UCSD-AML1 (cell line): ENCODE measurements around the gene NUDT12.

Source experiments
- DNase-seq: peaks from one replicate; lab custom pipeline; 2025; ENCODE audit not compliant: unreplicated experiment; lab: John Stamatoyannopoulos, UW

The NUDT12 gene

DNA sequence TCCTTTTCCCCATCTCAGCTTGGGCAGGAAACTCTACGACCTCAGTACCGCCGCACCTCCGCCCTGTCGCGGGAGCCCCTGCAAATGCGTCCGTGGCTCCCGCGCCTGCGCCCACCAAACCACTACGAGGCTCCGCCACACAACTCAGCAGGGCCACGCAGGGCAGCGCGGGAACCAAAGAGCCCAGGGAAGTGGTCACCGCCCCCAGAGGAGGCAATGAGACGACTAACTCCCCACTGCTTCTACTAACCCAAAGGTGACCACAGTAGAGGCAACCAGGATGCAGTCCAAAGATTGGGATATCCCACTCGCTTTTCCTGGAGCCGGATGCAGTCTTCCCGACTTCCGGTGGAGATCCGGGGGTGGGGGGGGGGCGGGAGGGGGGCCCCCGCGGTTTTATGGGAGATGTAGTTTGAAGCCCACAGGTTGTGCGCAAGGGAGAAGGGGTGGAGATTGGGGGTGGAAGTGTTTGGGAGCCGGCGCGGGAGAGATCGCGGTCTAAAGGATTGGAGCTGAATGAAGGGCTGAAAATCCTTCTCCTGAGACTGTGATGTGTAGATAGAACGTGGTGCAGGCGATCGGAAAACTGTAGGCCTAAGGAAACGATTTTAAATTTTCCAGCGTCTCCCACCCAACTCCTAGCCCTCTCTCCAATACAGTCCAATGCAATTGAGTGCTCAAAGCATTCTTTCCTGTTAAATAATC, at the start of gene NUDT12:
Gene NUDT12 (minus strand): TSS at position 337 of the 705 bp plus-strand sequence. CDS start 2,541 bp downstream, outside the sequence.
- DNase-seq, result peak; percentile 79

DNA sequence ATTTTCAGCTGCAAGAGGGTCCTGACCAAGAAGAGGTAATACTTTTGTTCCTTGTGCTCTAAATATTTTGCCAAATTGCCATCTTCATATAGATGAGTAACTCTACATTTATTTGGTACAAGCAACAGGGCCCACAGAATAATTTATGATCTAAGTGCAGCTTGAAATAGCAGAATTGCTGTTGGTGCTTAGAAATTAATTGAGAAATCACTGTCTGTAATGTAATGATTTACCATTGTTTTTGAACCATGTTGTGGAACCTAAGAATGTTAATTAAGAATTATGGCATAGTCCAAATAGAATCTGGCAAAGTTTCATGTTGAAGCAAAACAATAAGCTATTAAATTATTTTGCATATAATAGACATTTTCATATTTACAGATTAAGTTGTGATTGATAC, 44.8 kb upstream of the NUDT12 start:
- DNase-seq, result no peak

DNA sequence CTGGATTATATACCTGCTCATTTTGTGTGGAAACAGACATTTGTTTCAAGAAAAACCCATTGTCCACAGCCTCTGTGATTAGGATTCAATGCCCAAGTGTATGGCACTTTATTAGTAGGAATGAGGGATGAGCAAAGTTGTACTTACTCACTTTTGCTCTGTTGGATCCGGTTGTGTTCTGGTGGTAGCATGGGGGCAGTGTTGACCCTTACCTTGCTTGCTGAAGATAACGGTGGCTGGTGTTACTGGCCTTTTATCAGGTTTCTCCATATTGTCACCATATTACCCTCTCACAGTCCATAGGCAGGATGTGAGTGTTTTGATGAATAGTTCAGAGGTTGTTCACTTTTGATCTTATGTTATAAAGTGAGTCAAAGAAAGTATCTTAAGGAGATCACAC, 42.7 kb upstream of the NUDT12 start:
- DNase-seq, result peak; percentile 1

DNA sequence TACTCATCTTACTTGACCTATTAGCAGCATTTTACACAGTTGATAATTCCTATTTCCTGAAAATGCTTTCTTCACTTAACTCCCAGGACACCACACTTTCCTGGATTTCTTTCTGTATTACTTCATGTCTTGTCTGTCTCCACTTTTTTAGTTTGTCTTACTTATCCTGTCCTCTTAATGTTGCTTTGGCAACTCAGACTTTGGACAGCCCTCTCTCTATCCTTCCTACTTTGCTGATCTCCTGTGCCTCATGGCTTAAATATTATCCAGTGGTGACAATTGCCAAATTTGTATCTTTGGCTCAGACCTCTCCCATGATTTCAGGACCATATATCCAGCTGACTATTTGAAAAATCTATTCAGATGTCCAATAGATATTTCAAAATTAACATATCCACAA, 39.8 kb upstream of the NUDT12 start:
- no peak for DNase-seq

DNA sequence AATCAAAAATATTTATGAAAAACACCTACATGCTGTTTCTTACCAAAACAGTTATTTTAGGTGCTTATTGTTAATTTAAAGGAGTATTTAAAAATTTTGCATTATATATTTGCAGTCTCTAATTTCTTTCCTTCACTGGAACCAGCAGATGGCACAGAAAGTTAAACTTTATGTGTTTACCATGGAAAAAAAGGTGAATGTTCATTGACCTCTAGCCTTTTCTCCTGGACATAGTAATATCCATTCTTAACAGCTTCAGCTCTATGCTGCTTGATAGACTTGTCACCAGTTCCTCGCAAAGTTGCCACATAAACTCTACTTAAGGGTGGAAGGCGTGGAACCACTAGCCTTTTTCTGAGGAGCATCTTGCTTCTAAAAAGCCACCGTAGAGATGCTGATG, 38.7 kb upstream of the NUDT12 start:
- no peak for DNase-seq

DNA sequence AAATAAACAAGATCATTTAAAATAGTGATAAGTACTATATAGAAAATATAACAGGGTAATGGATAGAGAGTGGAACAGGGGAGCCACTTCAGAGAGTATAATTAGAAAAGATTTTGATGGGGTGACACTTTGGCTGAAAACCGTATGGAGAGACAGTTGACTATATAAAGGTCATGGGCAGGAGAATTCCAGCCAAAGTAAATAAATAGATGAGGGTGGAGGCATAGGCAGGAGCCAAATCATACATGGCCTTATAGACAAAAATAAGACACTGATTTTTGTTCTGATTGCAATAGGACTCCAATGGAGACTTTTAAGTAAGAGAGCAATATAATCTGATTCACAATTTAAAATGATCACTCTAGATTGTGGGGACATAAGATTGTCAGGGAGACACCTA, 37.5 kb upstream of the NUDT12 start:
- DNase-seq, result no peak

DNA sequence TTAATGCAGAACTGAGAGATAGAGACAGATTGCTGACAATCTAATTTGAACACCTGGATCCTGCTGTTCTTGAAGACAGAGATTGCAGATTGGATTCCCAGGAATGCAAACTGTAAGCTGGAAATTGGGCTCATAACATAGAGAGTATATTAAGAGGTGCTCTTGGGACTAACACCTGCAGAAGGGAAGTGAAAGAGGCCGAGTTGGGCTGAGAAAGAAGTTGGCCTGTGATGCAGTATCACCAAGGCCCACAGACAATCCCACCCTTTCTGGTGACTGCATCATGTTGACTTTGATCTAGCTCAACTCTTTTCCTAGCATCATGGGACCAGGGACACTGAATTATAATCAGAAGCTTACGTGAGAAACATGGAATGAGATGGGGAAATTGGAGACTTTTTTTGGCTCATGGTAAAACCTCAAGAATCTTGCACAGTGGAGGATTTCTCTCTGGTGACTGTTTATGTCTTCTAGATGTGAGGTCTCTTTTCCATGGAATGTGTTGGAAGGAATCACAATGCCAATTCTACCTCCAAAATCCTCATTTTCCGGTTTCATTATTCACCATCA, 36.5 kb upstream of the NUDT12 start:
- DNase-seq, result no peak

DNA sequence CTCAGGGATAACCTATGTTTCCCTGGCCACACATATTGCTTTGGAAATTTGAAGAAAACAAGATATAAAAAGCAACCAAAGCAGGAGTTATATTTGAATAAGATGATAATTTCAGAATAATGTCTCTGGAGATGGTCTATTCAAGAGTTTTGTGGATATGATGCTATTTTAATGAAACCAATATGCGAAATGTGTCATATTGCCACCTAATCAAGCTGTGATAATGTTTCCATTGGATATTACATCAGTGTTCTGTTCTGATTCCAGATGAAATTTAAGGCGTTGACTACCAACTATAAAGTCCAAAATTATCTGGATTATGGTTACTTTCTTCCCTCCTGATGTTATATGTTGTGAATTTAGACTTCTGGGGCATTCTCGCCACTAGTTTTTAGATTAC, 27.6 kb upstream of the NUDT12 start:
- no peak for DNase-seq

DNA sequence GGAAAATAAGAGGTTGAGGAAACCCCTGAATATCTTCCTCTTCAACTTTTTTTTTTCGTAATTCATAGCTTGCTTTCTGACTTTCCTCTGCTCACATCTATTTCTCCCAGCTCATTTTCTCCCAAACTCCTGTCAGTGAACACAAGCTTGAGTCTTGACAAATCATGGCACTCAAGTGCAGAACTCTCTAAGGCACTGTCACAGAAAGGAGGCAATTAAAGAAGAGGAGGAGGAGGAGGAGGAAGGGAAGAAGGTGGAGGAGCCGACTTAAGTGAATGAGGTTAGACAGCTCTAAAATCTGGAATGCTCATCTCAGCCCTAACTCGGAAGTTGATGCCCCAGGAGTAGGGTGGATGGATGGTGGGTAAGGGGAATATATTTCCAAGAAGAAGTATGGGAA, 27.2 kb upstream of the NUDT12 start:
- DNase-seq, result no peak

DNA sequence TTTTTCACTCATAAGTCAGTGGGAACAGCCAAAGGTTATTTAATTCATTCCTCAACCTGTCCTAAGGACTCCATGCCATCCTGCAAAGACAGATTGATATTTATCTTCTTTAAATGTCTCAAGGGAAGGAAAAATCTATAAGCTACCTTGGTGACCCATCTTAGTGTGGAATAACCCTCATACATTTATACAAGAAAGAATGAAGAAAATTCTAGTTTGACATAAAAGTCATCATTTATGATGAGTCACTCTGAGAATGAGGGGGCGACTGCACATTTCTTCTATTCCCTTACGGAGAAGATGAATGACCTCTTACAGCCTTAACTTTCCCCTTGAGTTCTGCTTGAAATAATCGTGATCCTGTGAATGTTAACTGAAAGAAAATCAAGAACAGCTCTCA, 26.8 kb upstream of the NUDT12 start:
- no peak for DNase-seq

DNA sequence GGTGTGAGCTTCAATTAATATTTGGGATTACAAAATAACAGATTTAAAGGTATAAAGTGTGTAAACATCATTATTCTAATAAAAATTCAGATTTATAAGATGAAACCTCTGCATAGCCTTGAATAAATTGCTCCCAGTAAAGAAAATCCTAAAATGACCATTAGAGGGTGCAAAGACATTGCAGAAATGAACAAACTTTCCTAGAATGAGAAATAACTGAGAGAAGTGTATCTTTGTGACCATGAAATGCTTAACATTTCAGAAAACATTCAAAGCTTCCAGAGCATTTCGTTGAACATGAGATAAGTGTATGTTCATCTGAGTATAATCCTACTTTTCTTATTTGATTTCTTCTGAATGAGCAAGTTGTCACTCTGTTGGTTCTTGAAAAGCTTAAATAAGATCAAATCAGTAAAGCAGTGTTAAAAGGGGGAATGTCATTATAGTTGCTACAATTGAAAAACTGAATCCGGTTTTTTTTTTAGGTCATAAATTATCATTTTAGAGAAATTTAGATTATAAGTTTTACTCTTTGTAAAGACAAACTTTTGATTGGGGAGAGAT, 24.7 kb upstream of the NUDT12 start:
- DNase-seq, result no peak

DNA sequence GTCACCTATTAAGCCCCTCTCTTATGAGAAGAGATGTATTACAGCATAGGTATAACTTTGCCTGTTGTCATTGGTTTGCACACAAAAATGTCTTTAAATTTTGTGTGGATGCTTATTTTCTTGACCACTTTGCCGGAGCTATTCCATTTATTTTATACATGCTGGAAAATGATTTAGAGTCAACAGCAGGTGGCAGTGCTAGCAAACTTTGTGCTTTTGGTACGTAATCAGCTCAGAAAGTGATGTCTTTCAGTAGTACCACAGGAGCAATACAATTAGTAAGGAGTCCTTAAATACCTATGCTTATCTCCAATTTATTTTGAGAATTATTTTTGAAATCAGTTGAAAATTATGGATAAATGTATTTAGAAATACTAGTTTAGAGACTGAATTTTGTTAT, 19.8 kb upstream of the NUDT12 start:
- DNase-seq, result peak; percentile 6

DNA sequence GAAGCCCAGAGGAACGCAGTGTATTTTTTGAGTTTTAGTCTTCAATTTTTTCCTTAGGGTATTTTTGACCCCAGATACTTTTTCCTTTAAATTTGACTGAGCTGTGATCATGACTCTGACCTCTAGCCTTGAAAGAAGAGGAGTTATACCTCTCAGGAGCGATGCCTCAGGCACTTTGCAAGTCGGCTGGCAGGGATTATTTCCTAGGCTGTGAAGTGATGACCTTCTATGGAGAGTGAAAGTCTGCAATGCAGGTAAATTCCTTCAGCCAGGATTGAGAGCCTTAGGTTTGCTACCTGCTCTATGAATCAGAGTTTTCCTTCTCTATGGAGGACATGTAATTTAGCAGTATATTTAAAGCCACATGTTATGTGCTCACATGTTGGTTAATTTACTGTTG, 10.8 kb upstream of the NUDT12 start:
- DNase-seq, result no peak

DNA sequence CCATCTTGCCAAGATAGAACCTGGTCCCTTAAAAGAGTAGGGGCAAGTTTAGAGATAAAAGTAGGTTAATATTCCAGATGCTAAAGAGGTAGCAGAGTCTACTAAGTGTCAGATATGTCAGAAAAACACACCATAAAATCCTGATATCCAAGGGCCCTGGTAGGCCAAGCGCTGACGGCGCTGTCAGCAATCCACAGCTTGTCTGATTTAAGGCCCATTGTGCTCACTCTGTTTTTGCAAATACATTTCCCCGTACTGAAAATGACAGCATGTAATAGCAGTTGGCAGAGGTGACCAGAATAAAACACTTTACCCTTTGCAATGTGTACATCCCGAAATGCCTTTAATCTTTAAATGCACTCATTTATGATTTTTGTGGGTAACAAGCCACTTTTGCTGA, 9.9 kb upstream of the NUDT12 start:
- no peak for DNase-seq

DNA sequence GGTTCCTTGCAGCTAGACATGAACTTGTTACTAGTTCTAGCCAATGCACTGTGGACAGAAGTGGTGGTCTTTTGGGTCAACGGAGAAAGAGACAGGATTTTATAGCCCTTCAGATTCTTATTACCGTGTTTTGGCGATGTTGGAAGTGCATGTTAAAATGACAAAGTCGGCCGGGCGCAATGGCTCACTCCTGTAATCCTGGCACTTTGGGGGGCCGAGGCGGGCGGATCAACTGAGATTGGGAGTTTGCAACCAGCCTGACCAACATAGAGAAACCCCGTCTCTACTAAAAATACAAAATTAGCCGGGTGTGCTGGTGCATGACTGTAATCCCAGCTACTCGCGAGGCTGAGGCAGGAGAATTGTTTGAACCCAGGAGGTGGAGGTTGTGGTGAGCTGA, 9.1 kb upstream of the NUDT12 start:
- no peak for DNase-seq

DNA sequence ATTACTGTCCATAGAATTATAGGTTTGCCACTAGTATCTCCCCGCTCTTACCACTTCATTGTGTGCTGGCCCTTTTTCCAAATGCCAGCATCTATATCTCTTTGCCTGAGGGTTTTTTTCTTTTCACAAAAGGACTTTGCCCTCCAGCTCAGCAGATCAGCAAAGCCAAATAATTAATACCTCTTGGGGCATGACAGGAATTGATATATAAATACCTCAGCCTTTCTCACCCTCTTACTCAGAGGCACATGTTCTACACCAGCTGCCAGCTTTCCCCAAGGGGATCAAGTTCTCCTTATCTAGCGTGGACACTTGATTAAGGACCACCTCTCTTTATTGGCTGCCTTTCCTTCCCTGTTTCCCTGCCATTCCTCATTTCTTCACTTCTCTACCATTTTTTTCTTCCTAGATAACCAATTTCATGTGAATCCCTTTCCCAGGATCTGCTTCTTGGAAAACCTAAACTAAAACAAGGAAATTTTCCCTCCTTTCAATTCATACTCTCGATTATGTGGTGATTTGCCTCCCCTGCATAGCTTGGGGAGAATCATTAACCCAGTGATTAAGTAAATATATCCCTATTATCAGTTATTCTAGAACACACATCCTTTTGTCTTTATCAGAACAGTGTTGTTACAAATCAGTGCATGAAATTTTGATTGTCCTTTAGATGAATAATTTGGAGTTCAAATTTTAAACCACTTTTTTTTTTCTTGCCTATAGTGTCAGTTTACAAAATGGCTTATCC, 6.9 kb upstream of the NUDT12 start:
- no peak for DNase-seq

DNA sequence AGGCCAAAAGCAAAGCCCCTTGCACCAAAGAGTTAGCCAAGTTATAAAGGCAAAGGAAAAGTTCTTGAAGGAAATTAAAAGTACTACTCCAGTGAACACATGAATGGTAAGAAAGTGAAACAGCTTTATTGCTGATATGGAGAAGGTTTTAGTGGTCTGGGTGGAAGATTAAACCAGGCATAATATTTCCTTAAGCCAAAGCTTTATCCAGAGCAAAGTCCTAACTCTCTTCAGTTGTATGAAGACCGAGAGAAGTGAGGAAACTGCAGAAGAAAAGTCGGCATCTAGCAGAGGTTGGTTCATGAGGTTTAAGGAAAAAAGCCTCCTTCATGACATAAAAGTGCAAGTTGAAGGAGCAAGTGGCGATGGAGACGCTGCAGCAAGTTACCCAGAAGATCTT, 3.1 kb upstream of the NUDT12 start:
- DNase-seq, result no peak

DNA sequence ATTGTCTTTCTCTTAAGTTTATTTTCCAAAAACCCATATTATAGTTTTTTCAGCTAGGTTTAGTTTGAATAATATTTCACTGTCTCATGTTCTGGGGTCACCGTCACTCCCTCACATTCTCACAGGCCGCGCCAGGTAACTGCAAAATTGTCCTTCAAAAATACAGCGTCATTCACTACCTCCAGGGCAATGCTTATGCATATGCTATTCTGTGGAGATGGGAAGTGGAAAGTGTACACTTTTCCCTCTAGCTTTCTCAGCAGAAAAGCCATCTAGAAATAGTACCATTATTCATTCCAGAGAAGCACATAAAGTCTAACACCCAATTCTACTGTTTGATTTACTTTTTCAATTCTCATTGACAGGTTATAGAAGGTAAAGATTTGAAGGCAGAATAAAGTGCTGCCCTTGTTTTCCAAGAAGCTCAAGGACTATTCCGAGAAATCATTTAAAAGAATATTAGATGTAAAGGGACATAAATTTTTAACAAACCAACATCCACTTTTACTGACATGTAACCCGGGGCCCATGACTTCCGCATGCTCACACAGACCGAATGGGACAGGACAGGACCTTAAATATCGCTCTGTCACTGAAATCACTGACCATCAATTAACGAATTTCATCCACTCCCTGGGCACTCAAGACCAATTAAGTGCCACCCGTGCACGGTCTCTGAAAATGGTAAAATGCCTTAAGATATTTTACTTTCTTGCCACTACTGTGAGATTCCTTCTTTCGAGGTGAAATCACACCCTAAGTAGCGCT, 720 bp downstream of the NUDT12 start:
- DNase-seq, result no peak

DNA sequence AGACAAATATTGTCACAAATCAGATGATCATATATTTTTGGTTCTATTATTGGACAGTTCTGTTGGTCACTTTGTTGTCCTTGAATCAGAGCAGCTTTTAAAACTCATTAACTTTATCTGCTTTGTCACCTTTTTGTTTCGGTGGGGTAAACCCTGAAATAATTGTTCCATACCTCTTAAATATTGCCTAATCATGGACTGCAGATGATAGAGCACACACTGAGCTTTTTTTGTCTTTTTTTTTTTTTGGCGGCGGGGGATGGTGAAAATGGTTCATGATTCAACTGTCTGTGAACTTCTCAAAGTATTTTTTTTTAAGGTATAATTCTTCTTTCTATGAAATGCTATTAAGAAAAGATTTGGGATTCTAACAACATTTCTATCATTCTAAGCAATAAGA, 1.8 kb downstream of the NUDT12 start:
- no peak for DNase-seq

DNA sequence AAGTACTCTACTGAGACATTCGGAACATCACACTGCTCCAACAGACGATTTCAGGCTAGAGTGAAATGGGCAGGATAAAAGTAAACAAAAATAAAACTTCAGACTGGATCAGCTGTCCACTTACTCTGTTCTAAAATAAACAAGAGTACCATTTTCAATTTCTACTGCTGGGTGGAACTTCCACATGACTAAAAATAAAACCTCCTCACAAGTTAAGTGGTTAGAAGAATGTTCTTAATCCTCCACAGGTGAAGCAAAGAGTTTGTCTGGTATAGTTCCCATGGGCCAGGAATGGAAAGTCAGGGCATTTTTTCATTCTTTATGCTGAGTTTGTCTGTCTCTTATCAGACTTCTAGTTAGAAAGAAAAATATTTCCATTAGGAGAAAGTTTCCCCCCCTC, 15.7 kb downstream of the NUDT12 start:
- DNase-seq, result no peak

DNA sequence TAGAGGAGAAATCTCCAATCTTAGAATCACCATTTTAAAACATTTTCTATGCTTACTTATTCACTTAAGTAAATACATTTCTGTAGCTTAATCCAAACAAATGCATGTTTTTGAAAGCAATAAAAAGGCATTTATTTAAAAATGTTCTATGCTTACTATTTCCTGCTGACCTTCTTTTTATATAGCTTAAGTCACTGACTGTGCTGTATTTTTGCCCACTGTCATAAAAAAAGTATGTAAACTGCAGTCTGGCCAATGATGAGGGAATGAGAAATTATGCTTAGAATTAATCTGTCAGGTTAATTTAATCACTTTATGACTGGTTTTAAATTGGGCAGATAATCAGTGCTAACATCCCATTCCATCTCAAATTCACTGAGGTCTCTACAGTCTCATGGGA, 20.1 kb downstream of the NUDT12 start:
- DNase-seq, result no peak
